Measurements from ENCODE around the gene POLD1. TPM values are rescaled to one million over a fixed set of nuclear protein-coding genes. Genes with fewer than 3 reads are reported as not detected.

The POLD1 gene
- total and polyA plus RNA-seq, 12 donors: 1.9 to 93.9 (median 17.8) TPM

- Histone ChIP-seq H3K4me3 (no peak overlapping the region), H3K4me1 (replicated peaks in 1 of 2) (no peaks in the 10 kb centered on the region), H3K36me3 (replicated peaks in 1 of 2) (no peaks in the 10 kb centered on the region), H3K27ac (no peak overlapping the region), H3K9me3 (replicated peaks in 1 of 3) (no peaks in the 10 kb centered on the region), H3K27me3 (no peaks in the 10 kb centered on the region)
- DNase-seq: no peak
- intact Hi-C loops (cut with DNase I): no loop called here
- WGBS, 4 donors: 94 to 98% (median 97%) methylated on average over 5 of the region's 5 CpGs
- TF ChIP-seq, protein P1, sequence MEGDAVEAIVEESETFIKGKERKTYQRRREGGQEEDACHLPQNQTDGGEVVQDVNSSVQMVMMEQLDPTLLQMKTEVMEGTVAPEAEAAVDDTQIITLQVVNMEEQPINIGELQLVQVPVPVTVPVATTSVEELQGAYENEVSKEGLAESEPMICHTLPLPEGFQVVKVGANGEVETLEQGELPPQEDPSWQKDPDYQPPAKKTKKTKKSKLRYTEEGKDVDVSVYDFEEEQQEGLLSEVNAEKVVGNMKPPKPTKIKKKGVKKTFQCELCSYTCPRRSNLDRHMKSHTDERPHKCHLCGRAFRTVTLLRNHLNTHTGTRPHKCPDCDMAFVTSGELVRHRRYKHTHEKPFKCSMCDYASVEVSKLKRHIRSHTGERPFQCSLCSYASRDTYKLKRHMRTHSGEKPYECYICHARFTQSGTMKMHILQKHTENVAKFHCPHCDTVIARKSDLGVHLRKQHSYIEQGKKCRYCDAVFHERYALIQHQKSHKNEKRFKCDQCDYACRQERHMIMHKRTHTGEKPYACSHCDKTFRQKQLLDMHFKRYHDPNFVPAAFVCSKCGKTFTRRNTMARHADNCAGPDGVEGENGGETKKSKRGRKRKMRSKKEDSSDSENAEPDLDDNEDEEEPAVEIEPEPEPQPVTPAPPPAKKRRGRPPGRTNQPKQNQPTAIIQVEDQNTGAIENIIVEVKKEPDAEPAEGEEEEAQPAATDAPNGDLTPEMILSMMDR (IDR thresholded peaks at IDR 0.05): no peak
These were observed 8.6 kb downstream of the POLD1 start for GRCh38 chr19:50392759-50393158.

- Histone ChIP-seq H3K27ac (no peak overlapping the region), H3K4me1 (replicated peaks in 1 of 2) (no peaks in the 10 kb centered on the region), H3K36me3 (replicated peaks in 1 of 2) (no peaks in the 10 kb centered on the region), H3K4me3 (no peak overlapping the region), H3K27me3 (no peaks in the 10 kb centered on the region), H3K9me3 (replicated peaks in 1 of 3) (no peaks in the 10 kb centered on the region)
- 88 to 98% (median 94%) methylated on average over 4 of the region's 4 CpGs for WGBS, 4 donors
- TF ChIP-seq POLR2A (IDR thresholded peaks at IDR 0.05): no peak
- TF ChIP-seq, protein P1 (IDR thresholded peaks at IDR 0.05): no peak
- DNase-seq: no peak
- intact Hi-C loops (cut with DNase I): no loop called here
These were observed 9.4 kb downstream of the POLD1 start for GRCh38 chr19:50393589-50393988.

- no peaks in the 10 kb centered on the region for H3K4me1 ChIP-seq (replicated peaks in 1 of 2)
- intact Hi-C loops (cut with DNase I): no loop called here
- no peaks in the 10 kb centered on the region for H3K27me3 ChIP-seq
- H3K27ac ChIP-seq: no peak overlapping the region
- no peaks in the 10 kb centered on the region for H3K36me3 ChIP-seq (replicated peaks in 1 of 2)
- no peak overlapping the region for H3K4me3 ChIP-seq
- no peaks in the 10 kb centered on the region for H3K9me3 ChIP-seq (replicated peaks in 1 of 3)
- TF ChIP-seq, protein P1 (IDR thresholded peaks at IDR 0.05): no peak
- 86 to 93% (median 90%) methylated on average over 8 to 9 of the region's 9 CpGs for WGBS, 4 donors
- no peak for DNase-seq
These were observed 9.9 kb downstream of the POLD1 start for GRCh38 chr19:50394017-50394416.

DNA sequence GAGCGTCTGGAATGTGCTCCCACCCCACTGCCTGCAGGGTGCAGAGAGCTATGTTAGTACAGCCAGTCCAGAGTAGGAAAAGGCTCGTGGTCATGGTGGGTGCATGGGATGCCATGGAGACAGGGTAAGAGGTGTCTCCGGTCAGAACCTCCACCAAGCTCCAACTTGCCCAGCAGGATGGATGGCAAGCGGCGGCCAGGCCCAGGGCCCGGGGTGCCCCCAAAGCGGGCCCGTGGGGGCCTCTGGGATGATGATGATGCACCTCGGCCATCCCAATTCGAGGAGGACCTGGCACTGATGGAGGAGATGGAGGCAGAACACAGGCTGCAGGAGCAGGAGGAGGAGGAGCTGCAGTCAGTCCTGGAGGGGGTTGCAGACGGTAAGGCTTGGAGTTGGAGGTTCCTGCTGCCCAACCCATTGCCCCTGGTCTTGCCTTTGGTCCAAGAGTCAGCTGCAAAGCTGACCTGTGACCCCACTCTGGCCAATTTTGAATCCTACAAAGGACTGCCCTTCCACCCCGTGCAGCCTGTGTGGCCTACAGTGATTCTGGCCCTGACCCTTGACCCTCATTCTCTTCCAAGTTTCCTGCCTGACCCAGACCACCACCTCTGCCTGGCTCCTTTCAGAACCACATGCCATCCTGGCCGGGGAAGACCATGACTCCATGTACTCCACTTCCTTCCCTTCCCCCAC is 14.7 kb downstream of the POLD1 start:
- Histone ChIP-seq H3K36me3 (replicated peaks in 1 of 2) (no peaks in the 10 kb centered on the region), H3K27ac (no peak overlapping the region), H3K9me3 (replicated peaks in 1 of 3) (no peaks in the 10 kb centered on the region), H3K4me1 (replicated peaks in 1 of 2) (no peaks in the 10 kb centered on the region), H3K27me3 (no peaks in the 10 kb centered on the region), H3K4me3 (no peak overlapping the region)
- DNase-seq: no peak
- 87 to 94% (median 90%) methylated on average over 10 to 13 of the region's 13 CpGs for WGBS, 4 donors
- intact Hi-C loops (cut with DNase I): no loop called here
- TF ChIP-seq, protein P1 (IDR thresholded peaks at IDR 0.05): no peak
- TF ChIP-seq POLR2A (IDR thresholded peaks at IDR 0.05): no peak
